SH-SY5Y (cell line): ENCODE data around the gene TRIM9.

Source experiments
- GATA2 ChIP-seq: IDR thresholded peaks from 2 replicates; pipeline ENCODE4 v1.6.1; 2011; ENCODE audit warnings: mild to moderate bottlenecking, low read depth, low read length
- GATA3 ChIP-seq: IDR thresholded peaks from 2 replicates; pipeline ENCODE4 v1.6.1; 2011; ENCODE audit warnings: low read depth, mild to moderate bottlenecking, low read length, moderate library complexity

- TF ChIP-seq GATA2: no peak
- no peak for TF ChIP-seq GATA3
Observed at GRCh38 chr14:51081209-51081608, 13.7 kb downstream of the TRIM9 start.
